Glutamatergic neuron (in vitro differentiated cells): Measurements from ENCODE around the gene YIPF3. TPM values are rescaled to one million over a fixed set of nuclear protein-coding genes. Genes with fewer than 3 reads are reported as not detected.

Experiments used
- DNase-seq: peaks from one replicate; pipeline ENCODE4 v3.0.0; 2022
- H3K27ac Mint-ChIP-seq: one replicate; pipeline ENCODE4 v1.8.0; 2020; ENCODE audit warnings: mild to moderate bottlenecking, mixed read lengths, inconsistent platforms; ENCODE audit not compliant: unreplicated experiment
- H3K27me3 Mint-ChIP-seq: one replicate; pipeline ENCODE4 v1.8.0; 2020; ENCODE audit warnings: mild to moderate bottlenecking, moderate library complexity, mixed read lengths, inconsistent platforms; ENCODE audit not compliant: unreplicated experiment
- H3K36me3 Mint-ChIP-seq: one replicate; pipeline ENCODE4 v1.8.0; 2020; ENCODE audit warnings: mild to moderate bottlenecking, mixed read lengths, inconsistent platforms; ENCODE audit not compliant: unreplicated experiment
- H3K4me1 Mint-ChIP-seq: one replicate; pipeline ENCODE4 v1.8.0; 2020; ENCODE audit warnings: mild to moderate bottlenecking, low read depth, mixed read lengths, inconsistent platforms; ENCODE audit not compliant: unreplicated experiment
- H3K4me3 Mint-ChIP-seq: one replicate; pipeline ENCODE4 v1.8.0; 2020; ENCODE audit warnings: mild to moderate bottlenecking, mixed read lengths, inconsistent platforms; ENCODE audit not compliant: unreplicated experiment
- H3K9me3 Mint-ChIP-seq: one replicate; pipeline ENCODE4 v1.8.0; 2020; ENCODE audit warnings: mild to moderate bottlenecking, moderate library complexity, mixed read lengths, inconsistent platforms; ENCODE audit not compliant: unreplicated experiment
- total RNA-seq: library from RNA; stranded (reverse); fragmentation: NEBNext Ultra II Directional; extraction: Animal tissue kit (Norgen Biotek cat#: 25700); gene quantifications from one replicate; pipeline ENCODE4 v1.2.1, GENCODE V29; 2021; ENCODE audit not compliant: unreplicated experiment
- TF ChIP-seq, protein P1 (sequence below): fragments of 200-600 bp; sonication (generic); IDR thresholded peaks from one replicate; pipeline ENCODE4 v1.5.0; 2021; ENCODE audit not compliant: partially characterized antibody, unreplicated experiment

YIPF3 gene
- total RNA-seq, 1 donor from 2014 or later: 198 TPM

DNA sequence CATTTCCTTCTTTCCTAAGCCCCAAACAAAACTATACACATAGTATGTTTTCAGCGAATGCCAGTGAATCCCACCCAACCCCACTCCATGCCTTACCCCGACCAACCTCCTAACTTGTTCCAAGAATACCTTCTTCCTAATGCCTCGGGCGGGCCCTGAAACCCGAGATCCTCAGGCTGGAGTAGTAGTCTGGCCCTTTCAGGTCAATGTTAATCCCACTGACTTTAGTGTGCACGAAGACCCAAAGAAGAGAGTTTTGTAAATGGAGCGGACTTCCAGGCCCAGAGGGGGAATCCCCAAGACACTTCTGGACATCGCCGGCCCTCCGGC is 394 bp downstream of the YIPF3 start:
- Mint-ChIP-seq H3K9me3 (peaks cover 2% of the 10 kb centered on the region), H3K27me3 (peaks cover 8% of the 10 kb centered on the region), H3K4me1 (peaks cover 12% of the 10 kb centered on the region), H3K27ac (no peak overlapping the region), H3K36me3 (peaks cover 8% of the 10 kb centered on the region), H3K4me3 (no peak overlapping the region)
- TF ChIP-seq, protein P1, sequence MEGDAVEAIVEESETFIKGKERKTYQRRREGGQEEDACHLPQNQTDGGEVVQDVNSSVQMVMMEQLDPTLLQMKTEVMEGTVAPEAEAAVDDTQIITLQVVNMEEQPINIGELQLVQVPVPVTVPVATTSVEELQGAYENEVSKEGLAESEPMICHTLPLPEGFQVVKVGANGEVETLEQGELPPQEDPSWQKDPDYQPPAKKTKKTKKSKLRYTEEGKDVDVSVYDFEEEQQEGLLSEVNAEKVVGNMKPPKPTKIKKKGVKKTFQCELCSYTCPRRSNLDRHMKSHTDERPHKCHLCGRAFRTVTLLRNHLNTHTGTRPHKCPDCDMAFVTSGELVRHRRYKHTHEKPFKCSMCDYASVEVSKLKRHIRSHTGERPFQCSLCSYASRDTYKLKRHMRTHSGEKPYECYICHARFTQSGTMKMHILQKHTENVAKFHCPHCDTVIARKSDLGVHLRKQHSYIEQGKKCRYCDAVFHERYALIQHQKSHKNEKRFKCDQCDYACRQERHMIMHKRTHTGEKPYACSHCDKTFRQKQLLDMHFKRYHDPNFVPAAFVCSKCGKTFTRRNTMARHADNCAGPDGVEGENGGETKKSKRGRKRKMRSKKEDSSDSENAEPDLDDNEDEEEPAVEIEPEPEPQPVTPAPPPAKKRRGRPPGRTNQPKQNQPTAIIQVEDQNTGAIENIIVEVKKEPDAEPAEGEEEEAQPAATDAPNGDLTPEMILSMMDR: no peak
- DNase-seq: no peak

DNA sequence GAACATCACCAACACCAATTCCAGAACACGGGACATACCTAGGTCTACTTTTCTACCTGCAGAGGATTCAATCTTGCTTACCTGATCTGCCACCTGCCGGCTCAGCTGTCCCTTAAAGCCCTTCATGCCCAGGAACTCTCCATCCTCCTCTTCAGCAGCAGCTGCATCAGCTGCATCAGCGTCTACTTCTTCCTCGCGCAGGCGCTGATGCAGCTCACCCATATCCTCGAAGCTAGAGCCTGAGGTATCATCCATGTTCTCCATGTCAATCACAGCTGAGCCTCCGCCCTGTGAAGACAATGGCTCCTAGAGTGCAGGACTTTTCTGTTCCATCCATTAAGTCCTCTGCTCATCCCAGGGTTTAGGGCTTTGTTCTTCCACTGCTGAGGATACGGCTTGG is 918 bp downstream of the YIPF3 start:
- H3K27ac Mint-ChIP-seq: no peak overlapping the region
- TF ChIP-seq, protein P1: no peak
- H3K27me3 Mint-ChIP-seq: peaks cover 10% of the 10 kb centered on the region
- DNase-seq: no peak
- peaks cover 12% of the 10 kb centered on the region for H3K4me1 Mint-ChIP-seq
- peaks cover 8% of the 10 kb centered on the region for H3K36me3 Mint-ChIP-seq
- H3K9me3 Mint-ChIP-seq: peaks cover 2% of the 10 kb centered on the region
- H3K4me3 Mint-ChIP-seq: no peak overlapping the region

DNA sequence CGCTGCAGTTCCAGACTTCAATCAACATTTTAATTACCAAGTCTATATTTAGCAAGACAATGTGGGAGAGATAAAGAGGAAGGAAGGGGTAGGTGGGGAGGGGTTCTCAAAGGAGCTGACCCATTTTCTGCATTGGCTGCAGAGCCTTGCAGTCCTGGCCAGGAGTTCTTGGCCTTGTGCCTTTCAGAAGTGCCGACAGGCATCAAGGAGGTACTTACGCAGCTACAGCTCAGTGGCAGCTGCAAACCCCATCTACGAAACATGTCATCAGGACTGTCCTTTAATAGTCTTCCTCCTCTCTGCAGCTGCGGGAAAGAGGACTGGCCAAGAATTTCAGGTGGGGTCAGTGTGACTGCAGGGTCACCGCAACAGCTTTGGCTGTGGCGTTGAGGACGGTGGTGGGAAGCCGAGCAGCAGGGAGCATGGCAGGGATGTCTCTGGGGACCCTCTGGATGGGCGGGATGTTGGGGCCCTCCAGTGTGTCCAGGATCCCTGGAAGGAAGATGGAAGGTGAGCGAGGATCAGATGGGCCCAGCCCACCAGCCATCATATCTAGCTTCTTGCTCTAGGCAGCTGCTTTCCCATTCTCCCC is 4.8 kb downstream of the YIPF3 start:
- Mint-ChIP-seq H3K27me3 (peaks cover 20% of the 10 kb centered on the region), H3K9me3 (peaks cover 9% of the 10 kb centered on the region), H3K4me1 (peaks cover 19% of the 10 kb centered on the region), H3K36me3 (peaks cover 8% of the 10 kb centered on the region), H3K4me3 (peak overlapping the region; percentile 24), H3K27ac (no peak overlapping the region)
- no peak for DNase-seq
- TF ChIP-seq, protein P1: no peak

DNA sequence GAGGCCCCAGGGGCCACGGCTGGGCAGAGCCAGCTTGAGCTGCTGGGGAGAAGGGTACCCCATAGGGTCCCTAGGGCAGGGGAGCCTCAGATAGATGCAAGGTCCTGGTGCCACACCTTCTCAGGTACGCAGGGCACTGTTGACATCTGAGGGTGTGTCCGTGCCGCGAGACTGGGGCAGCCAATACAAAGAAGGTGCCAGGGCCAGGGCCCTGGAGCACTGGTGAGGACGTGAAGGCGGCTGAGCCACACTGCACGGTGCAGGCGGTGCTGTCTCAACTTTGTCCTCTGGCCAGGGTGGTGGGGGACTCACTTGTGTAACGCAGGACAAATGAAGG is 5.9 kb downstream of the YIPF3 start:
- Mint-ChIP-seq H3K4me1 (peaks cover 20% of the 10 kb centered on the region), H3K27ac (no peak overlapping the region), H3K36me3 (peaks cover 8% of the 10 kb centered on the region)

More for the DNA sequence above, 5.9 kb downstream of the YIPF3 start:
- DNase-seq: no peak
- TF ChIP-seq, protein P1: no peak
- Mint-ChIP-seq H3K9me3 (peaks cover 9% of the 10 kb centered on the region), H3K27me3 (peaks cover 20% of the 10 kb centered on the region), H3K4me3 (peak overlapping the region; percentile 82)
